Endodermal cell (in vitro differentiated cells): Measurements from ENCODE around the gene FREM2. TPM values are rescaled to one million over a fixed set of nuclear protein-coding genes. Genes with fewer than 3 reads are reported as not detected.

ENCODE experiments used
- DNase-seq: peaks from one replicate; pipeline ENCODE4 v3.0.0-alpha.2; 2017
- H3K27ac ChIP-seq: 2 replicates; pipeline ENCODE4 v1.5.1; 2013; ENCODE audit warnings: mild to moderate bottlenecking, low read depth, low read length, moderate library complexity
- H3K27me3 ChIP-seq: 2 replicates; pipeline ENCODE4 v1.6.1; 2013; ENCODE audit warnings: mild to moderate bottlenecking, low read length, moderate library complexity; ENCODE audit not compliant: insufficient read depth, control insufficient read depth, poor library complexity, severe bottlenecking
- H3K36me3 ChIP-seq: 2 replicates; pipeline ENCODE4 v1.7.0; 2013; ENCODE audit warnings: mild to moderate bottlenecking, low read length, moderate library complexity; ENCODE audit not compliant: control insufficient read depth, insufficient read depth
- H3K4me1 ChIP-seq: one replicate; pipeline ENCODE4 v1.7.0; 2013; ENCODE audit warnings: low read length; ENCODE audit not compliant: control insufficient read depth, insufficient read depth
- H3K4me3 ChIP-seq: 2 replicates; pipeline ENCODE4 v1.5.1; 2013; ENCODE audit warnings: mild to moderate bottlenecking, low read length, moderate library complexity
- H3K9ac ChIP-seq: 2 replicates; pipeline ENCODE4 v1.6.1; 2013; ENCODE audit warnings: mild to moderate bottlenecking, low read length, moderate library complexity; ENCODE audit not compliant: poor library complexity, severe bottlenecking; ENCODE audit errors: extremely low read depth
- H3K9me3 ChIP-seq: 2 replicates; pipeline ENCODE4 v1.6.1; 2013; ENCODE audit warnings: mild to moderate bottlenecking, low read length, moderate library complexity; ENCODE audit not compliant: control insufficient read depth
- H3K27ac Mint-ChIP-seq: 2 replicates; pipeline ENCODE4 v1.8.0; 2020; ENCODE audit warnings: mixed read lengths
- H3K27me3 Mint-ChIP-seq: 2 replicates; pipeline ENCODE4 v1.8.0; 2021; ENCODE audit warnings: mild to moderate bottlenecking, mixed read lengths; ENCODE audit not compliant: insufficient read depth
- H3K36me3 Mint-ChIP-seq: 2 replicates; pipeline ENCODE4 v1.8.0; 2020; ENCODE audit warnings: low read depth, mixed read lengths
- H3K4me1 Mint-ChIP-seq: 2 replicates; pipeline ENCODE4 v1.8.0; 2020; ENCODE audit warnings: mixed read lengths
- H3K4me3 Mint-ChIP-seq: 2 replicates; pipeline ENCODE4 v1.8.0; 2020; ENCODE audit warnings: mild to moderate bottlenecking, moderate library complexity, mixed read lengths
- H3K9me3 Mint-ChIP-seq: 2 replicates; pipeline ENCODE4 v1.8.0; 2020; ENCODE audit warnings: mild to moderate bottlenecking, mixed read lengths
- WGBS, 2 experiments: methylation state at CpG; one replicate each; pipeline versions ENCODE4 v1.1.5 to v1.1.7; 2013; ENCODE audit warnings: missing lambda C conversion rate in 2 of 2, mixed read lengths in 1 of 2; ENCODE audit not compliant: insufficient coverage in 1 of 2, insufficient read length in 1 of 2; 5-methylcytosine and 5-hydroxymethylcytosine counted together
- total RNA-seq, 2 donors: library from RNA; stranded (reverse); fragmentation: NEBNext Ultra II Directional in 1 of 2; extraction: Animal tissue kit (Norgen Biotek cat#: 25700) in 1 of 2; gene quantifications; 2 replicates in 1 of 2; 3 replicates in 1 of 2; pipeline ENCODE4 v1.2.1, GENCODE V29; 2021
- TF ChIP-seq, protein P1 (sequence below): fragments of 200-600 bp; sonication (generic); conservative IDR thresholded peaks from 2 replicates; pipeline ENCODE4 v1.5.0; 2021; ENCODE audit warnings: antibody characterized with exemption, mild to moderate bottlenecking

FREM2 gene
- total RNA-seq, 2 donors from 2014 or later, result 20.4 to 28.4 TPM

DNA sequence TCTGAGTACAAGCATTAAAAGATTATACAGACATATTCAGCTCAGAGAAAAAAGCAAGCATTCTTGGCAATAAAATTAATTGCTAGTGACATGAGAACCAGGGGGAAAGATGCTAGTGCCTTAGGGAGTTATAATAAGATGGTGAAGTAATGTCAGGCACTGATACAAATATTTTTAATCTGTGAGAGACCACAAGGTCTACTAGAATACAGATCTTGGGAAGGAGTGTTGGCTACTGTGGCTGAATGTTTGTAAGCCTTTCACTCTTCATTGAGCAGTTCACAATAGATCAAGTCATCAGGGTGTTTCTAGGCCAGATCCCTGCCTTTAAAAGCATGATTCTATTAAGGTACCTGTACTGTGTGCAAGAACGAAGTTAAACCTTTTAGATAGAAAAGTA, 16.4 kb downstream of the FREM2 start:
- H3K27ac ChIP-seq, result no peak overlapping the region
- Mint-ChIP-seq H3K36me3 (no peaks in the 10 kb centered on the region), H3K9me3 (no peaks in the 10 kb centered on the region), H3K4me1 (no peaks in the 10 kb centered on the region), H3K27ac (no peak overlapping the region), H3K27me3 (no peaks in the 10 kb centered on the region), H3K4me3 (no peak overlapping the region)
- no CpG with 5 or more reads among the region's 1 CpG for WGBS, 2 experiments
- DNase-seq, result no peak
- H3K9ac ChIP-seq, result no peak overlapping the region
- no peak overlapping the region for H3K4me3 ChIP-seq
- no peaks in the 10 kb centered on the region for H3K4me1 ChIP-seq
- H3K27me3 ChIP-seq, result no peaks in the 10 kb centered on the region
- TF ChIP-seq, protein P1, sequence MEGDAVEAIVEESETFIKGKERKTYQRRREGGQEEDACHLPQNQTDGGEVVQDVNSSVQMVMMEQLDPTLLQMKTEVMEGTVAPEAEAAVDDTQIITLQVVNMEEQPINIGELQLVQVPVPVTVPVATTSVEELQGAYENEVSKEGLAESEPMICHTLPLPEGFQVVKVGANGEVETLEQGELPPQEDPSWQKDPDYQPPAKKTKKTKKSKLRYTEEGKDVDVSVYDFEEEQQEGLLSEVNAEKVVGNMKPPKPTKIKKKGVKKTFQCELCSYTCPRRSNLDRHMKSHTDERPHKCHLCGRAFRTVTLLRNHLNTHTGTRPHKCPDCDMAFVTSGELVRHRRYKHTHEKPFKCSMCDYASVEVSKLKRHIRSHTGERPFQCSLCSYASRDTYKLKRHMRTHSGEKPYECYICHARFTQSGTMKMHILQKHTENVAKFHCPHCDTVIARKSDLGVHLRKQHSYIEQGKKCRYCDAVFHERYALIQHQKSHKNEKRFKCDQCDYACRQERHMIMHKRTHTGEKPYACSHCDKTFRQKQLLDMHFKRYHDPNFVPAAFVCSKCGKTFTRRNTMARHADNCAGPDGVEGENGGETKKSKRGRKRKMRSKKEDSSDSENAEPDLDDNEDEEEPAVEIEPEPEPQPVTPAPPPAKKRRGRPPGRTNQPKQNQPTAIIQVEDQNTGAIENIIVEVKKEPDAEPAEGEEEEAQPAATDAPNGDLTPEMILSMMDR, result no peak
- no peaks in the 10 kb centered on the region for H3K9me3 ChIP-seq
- no peaks in the 10 kb centered on the region for H3K36me3 ChIP-seq

DNA sequence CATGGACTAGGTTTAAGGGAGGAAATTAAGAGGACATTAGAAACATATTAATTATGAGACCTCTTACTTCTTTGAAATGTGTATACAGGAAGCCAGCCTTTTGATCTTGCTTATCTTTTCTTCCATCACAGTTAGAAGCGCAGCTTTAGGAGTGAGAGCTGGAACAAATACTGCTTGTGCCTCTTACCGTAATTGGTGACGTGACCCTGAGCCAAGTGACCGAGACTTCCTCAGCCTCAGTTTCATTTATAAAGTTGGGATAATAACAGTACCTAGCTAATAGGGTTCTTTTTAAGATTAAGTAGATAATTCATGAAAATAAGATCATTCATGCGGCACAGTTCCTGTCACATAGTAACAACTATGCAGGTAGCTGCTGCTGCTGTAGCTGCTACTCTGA, 18.5 kb downstream of the FREM2 start:
- TF ChIP-seq, protein P1, result no peak
- H3K4me1 Mint-ChIP-seq, result no peaks in the 10 kb centered on the region
- H3K27me3 Mint-ChIP-seq, result no peaks in the 10 kb centered on the region
- no peaks in the 10 kb centered on the region for H3K9me3 Mint-ChIP-seq
- Histone ChIP-seq H3K9me3 (no peaks in the 10 kb centered on the region), H3K27ac (no peak overlapping the region), H3K27me3 (no peaks in the 10 kb centered on the region), H3K4me3 (no peak overlapping the region), H3K36me3 (no peaks in the 10 kb centered on the region), H3K9ac (no peak overlapping the region), H3K4me1 (no peaks in the 10 kb centered on the region)
- H3K27ac Mint-ChIP-seq, result no peak overlapping the region
- WGBS, 2 experiments, result 89 to 96% methylated on average over 5 of the region's 5 CpGs
- no peak for DNase-seq
- H3K4me3 Mint-ChIP-seq, result no peak overlapping the region
- H3K36me3 Mint-ChIP-seq, result no peaks in the 10 kb centered on the region

DNA sequence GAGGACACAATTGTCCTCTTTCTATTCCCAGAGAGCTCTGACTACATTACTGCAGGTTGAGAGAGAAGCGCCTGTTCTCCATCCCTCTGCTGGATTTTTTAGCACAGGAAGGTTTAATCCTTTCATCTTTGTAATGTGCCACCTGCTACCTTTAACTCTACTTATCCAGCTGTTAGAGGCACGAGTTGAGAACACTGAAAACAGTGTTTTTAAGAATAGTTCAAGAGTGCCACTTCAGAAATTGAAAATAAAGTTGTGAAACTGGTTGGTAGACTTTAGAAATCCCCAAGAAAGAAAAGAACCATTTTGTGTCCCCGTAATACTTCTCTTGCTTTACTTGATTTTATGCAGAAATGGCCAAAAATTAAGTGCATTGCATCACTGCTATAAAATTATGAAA, 20.6 kb downstream of the FREM2 start:
- H3K9me3 Mint-ChIP-seq, result no peaks in the 10 kb centered on the region
- Histone ChIP-seq H3K4me1 (no peaks in the 10 kb centered on the region), H3K27me3 (no peaks in the 10 kb centered on the region), H3K9me3 (no peaks in the 10 kb centered on the region), H3K36me3 (no peaks in the 10 kb centered on the region), H3K27ac (no peak overlapping the region), H3K4me3 (no peak overlapping the region), H3K9ac (no peak overlapping the region)
- H3K36me3 Mint-ChIP-seq, result no peaks in the 10 kb centered on the region
- H3K4me1 Mint-ChIP-seq, result no peaks in the 10 kb centered on the region
- peak overlapping the region; percentile 59 for H3K27ac Mint-ChIP-seq
- TF ChIP-seq, protein P1, result no peak
- DNase-seq, result no peak
- H3K4me3 Mint-ChIP-seq, result no peak overlapping the region
- no peaks in the 10 kb centered on the region for H3K27me3 Mint-ChIP-seq
- whole genome bisulfite sequencing, 2 experiments, result 96 to 100% methylated on average over 1 to 3 of the region's 3 CpGs
